Lung (tissue), 12 donors: Measurements from ENCODE around the gene EPHA6. TPM values are rescaled to one million over a fixed set of nuclear protein-coding genes. Genes with fewer than 3 reads are reported as not detected.

Experiments
- ATAC-seq: fragments of 200-7000 bp; cut with Tn5 transposase; one replicate; pipeline ENCODE4 v1.9.1; 2020; ENCODE audit warnings: moderate number of reproducible peaks; ENCODE audit not compliant: insufficient read depth, low FRiP score
- DNase-seq, 3 donors: peaks; one replicate each; pipeline ENCODE4 v3.0.0-alpha.2; 2013 to 2017
- H3K27ac ChIP-seq, 2 donors: one replicate each; pipeline ENCODE4 v1.5.1; 2013; ENCODE audit warnings: mild to moderate bottlenecking in 2 of 2, moderate library complexity in 2 of 2, control low read depth in 1 of 2, inconsistent platforms in 1 of 2, low read depth in 1 of 2, low read length in 1 of 2
- H3K27me3 ChIP-seq, 3 donors: one replicate each; pipeline ENCODE4 v1.5.1; 2013; ENCODE audit warnings: low read length in 2 of 3; ENCODE audit not compliant: control insufficient read depth in 3 of 3, insufficient read depth in 3 of 3
- H3K36me3 ChIP-seq, 4 donors: one replicate each; pipeline ENCODE4 v1.5.1; 2013; ENCODE audit warnings: low read length in 4 of 4, mild to moderate bottlenecking in 1 of 4, moderate library complexity in 1 of 4; ENCODE audit not compliant: control insufficient read depth in 4 of 4, insufficient read depth in 4 of 4
- H3K4me1 ChIP-seq, 5 donors: one replicate each; pipeline ENCODE4 v1.5.1; 2013; ENCODE audit warnings: low read length in 5 of 5, mild to moderate bottlenecking in 2 of 5, moderate library complexity in 1 of 5; ENCODE audit not compliant: control insufficient read depth in 5 of 5, insufficient read depth in 5 of 5
- H3K4me3 ChIP-seq: one replicate; pipeline ENCODE4 v1.5.1; 2013; ENCODE audit warnings: mild to moderate bottlenecking, control low read depth, moderate library complexity
- H3K9ac ChIP-seq, 2 donors: one replicate each; pipeline ENCODE4 v1.5.1; 2013; ENCODE audit warnings: low read length in 2 of 2, control low read depth in 1 of 2; ENCODE audit not compliant: insufficient read depth in 1 of 2
- H3K9me3 ChIP-seq, 4 donors: one replicate each; pipeline ENCODE4 v1.5.1; 2013; ENCODE audit warnings: low read length in 3 of 4, mild to moderate bottlenecking in 1 of 4, moderate library complexity in 1 of 4; ENCODE audit not compliant: control insufficient read depth in 4 of 4, insufficient read depth in 3 of 4
- CTCF ChIP-seq: IDR thresholded peaks from 2 replicates; pipeline ENCODE4 v1.5.1; 2012; ENCODE audit warnings: mild to moderate bottlenecking; ENCODE audit errors: control extremely low read depth, extremely low read depth
- WGBS, 2 donors: extraction: QIAGEN DNeasy Blood & Tissue Kit; methylation state at CpG; one replicate each; pipeline ENCODE4 v1.1.7; 2013; 5-methylcytosine and 5-hydroxymethylcytosine counted together
- polyA plus RNA-seq, 2 donors: library from polyadenylated mRNA; stranded (reverse); fragments of 200-250 nt; gene quantifications; one replicate each; pipeline ENCODE4 v1.2.1, GENCODE V29; 2013
- total RNA-seq, 2 donors: library from RNA; depleted of rRNA in 1 of 2; stranded (reverse); fragments of >200 nt in 1 of 2; gene quantifications; one replicate each; pipeline ENCODE4 v1.2.1, GENCODE V29; 2014 to 2021
- donor health status: control.
- donor health status: control.
- donor health status: Bipolar disorder and iron deficiency.
- donor health status: healthy.
- donor health status: DM: yes; HTN: yes; CAD: no.

EPHA6 gene
- total and polyA plus RNA-seq, 4 donors = 0.31 to 1.3 TPM; not detected in 2

- H3K4me3 ChIP-seq = no peak overlapping the region
- no peak overlapping the region for H3K27ac ChIP-seq
- DNase-seq (no peak), ATAC-seq (no peak)
- H3K4me1 ChIP-seq = no peaks in the 10 kb centered on the region
- no peaks in the 10 kb centered on the region for H3K36me3 ChIP-seq
- H3K9me3 ChIP-seq = no peaks in the 10 kb centered on the region
- TF ChIP-seq CTCF = no peak
- no peak overlapping the region for H3K9ac ChIP-seq
- no peaks in the 10 kb centered on the region for H3K27me3 ChIP-seq
- WGBS, 2 donors = 59 to 62% methylated on average over 2 of the region's 2 CpGs
Observed at GRCh38 chr3:97720417-97720816, 906.0 kb downstream of the EPHA6 start.

- Histone ChIP-seq H3K9me3 (no peaks in the 10 kb centered on the region), H3K9ac (no peak overlapping the region), H3K27me3 (no peaks in the 10 kb centered on the region), H3K4me3 (no peak overlapping the region), H3K4me1 (no peaks in the 10 kb centered on the region), H3K36me3 (no peaks in the 10 kb centered on the region), H3K27ac (no peak overlapping the region)
- TF ChIP-seq CTCF = no peak
- DNase-seq = no peak
- WGBS, 2 donors = 88 to 95% methylated on average over 2 of the region's 2 CpGs
- no peak for ATAC-seq
Observed at GRCh38 chr3:97721446-97721845, 907.1 kb downstream of the EPHA6 start.

GRCh38 chr3:97736928-97737327 is 922.5 kb downstream of the EPHA6 start:
- TF ChIP-seq CTCF = no peak
- no peaks in the 10 kb centered on the region for H3K36me3 ChIP-seq
- no peak for DNase-seq
- no peak for ATAC-seq
- 42 to 50% methylated on average over 3 of the region's 3 CpGs for WGBS, 2 donors
- H3K9ac ChIP-seq = no peak overlapping the region
- H3K27me3 ChIP-seq = no peaks in the 10 kb centered on the region
- H3K4me3 ChIP-seq = no peak overlapping the region
- peaks cover 0 to 2% (median 0%) of the 10 kb centered on the region in 5 donors for H3K4me1 ChIP-seq
- no peak overlapping the region for H3K27ac ChIP-seq
- H3K9me3 ChIP-seq = no peaks in the 10 kb centered on the region

- WGBS, 2 donors = 64 to 83% methylated on average over 1 of the region's 1 CpG
- no peak for ATAC-seq
- no peak for DNase-seq
- Histone ChIP-seq H3K27ac (no peak overlapping the region), H3K4me3 (no peak overlapping the region), H3K9me3 (no peaks in the 10 kb centered on the region), H3K9ac (no peak overlapping the region), H3K4me1 (peaks cover 0 to 2% (median 0%) of the 10 kb centered on the region in 5 donors), H3K36me3 (no peaks in the 10 kb centered on the region), H3K27me3 (no peaks in the 10 kb centered on the region)
- TF ChIP-seq CTCF = no peak
Observed at GRCh38 chr3:97738761-97739160, 924.4 kb downstream of the EPHA6 start.
